Lower lobe of right lung (tissue), 2 donors: ENCODE data around the gene LPAR6. TPM values are rescaled to one million over a fixed set of nuclear protein-coding genes. Genes with fewer than 3 reads are reported as not detected.

Source experiments
- ATAC-seq, 2 donors: fragments of 200-7000 bp; cut with Tn5 transposase; one replicate each; pipeline ENCODE4 v1.9.1; 2020 to 2022; ENCODE audit warnings: mild to moderate bottlenecking in 2 of 2, moderate library complexity in 2 of 2
- DNase-seq: peaks from one replicate; pipeline ENCODE4 v3.0.0-alpha.2; 2020
- H3K27ac ChIP-seq: fragments of 200-600 bp; one replicate; pipeline ENCODE4 v1.8.0; 2022
- H3K27me3 ChIP-seq: fragments of 200-600 bp; one replicate; pipeline ENCODE4 v1.8.0; 2022; ENCODE audit warnings: low read depth
- H3K36me3 ChIP-seq: fragments of 200-600 bp; one replicate; pipeline ENCODE4 v1.8.0; 2022; ENCODE audit warnings: mild to moderate bottlenecking
- H3K4me1 ChIP-seq: fragments of 200-600 bp; one replicate; pipeline ENCODE4 v1.8.0; 2022
- H3K4me3 ChIP-seq: fragments of 200-600 bp; one replicate; pipeline ENCODE4 v1.8.0; 2022; ENCODE audit warnings: mild to moderate bottlenecking
- H3K9me3 ChIP-seq: fragments of 200-600 bp; one replicate; pipeline ENCODE4 v1.8.0; 2022
- CTCF ChIP-seq: fragments of 200-600 bp; IDR thresholded peaks from one replicate; pipeline ENCODE4 v1.8.0; 2022; ENCODE audit warnings: antibody characterized with exemption, mild to moderate bottlenecking
- intact Hi-C: fragments of 100-400 bp; cut with DNase I; formaldehyde crosslinking; loops from one replicate; pipeline ENCODE4 v1.11.0; 2022
- total RNA-seq: library from RNA; stranded (reverse); fragmentation: NEBNext Ultra II Directional; extraction: Animal tissue kit (Norgen Biotek cat#: 25700); gene quantifications from one replicate; pipeline ENCODE4 v1.2.1, GENCODE V29; 2021
- donor health status: DM: no; HTN: yes; CAD: no; lungs with severe emphysema.

Gene LPAR6
- total RNA-seq, 1 donor from 2014 or later = 25.7 TPM

GRCh38 chr13:48369988-48370387 lies 42.9 kb downstream of the LPAR6 start:
- no peaks in the 10 kb centered on the region for H3K27me3 ChIP-seq
- no peaks in the 10 kb centered on the region for H3K4me1 ChIP-seq
- H3K4me3 ChIP-seq = no peak overlapping the region
- intact Hi-C loops = no loop called here
- TF ChIP-seq CTCF = no peak
- no peaks in the 10 kb centered on the region for H3K9me3 ChIP-seq
- ATAC-seq = no peak
- H3K36me3 ChIP-seq = peaks cover 43% of the 10 kb centered on the region
- no peak overlapping the region for H3K27ac ChIP-seq
- no peak for DNase-seq

Other genes with a start within 250 kb of the LPAR6 start
- 834 TPM for gene ITM2B, start 179.9 kb downstream of the LPAR6 start, total RNA-seq
- gene RB1, start 109.4 kb downstream of the LPAR6 start, total RNA-seq = 38.1 TPM
- gene RCBTB2, start 120.0 kb upstream of the LPAR6 start, total RNA-seq = 20.1 TPM
- gene CYSLTR2, start 240.8 kb upstream of the LPAR6 start, total RNA-seq = 2.6 TPM